GM06990 (cell line): ENCODE data around the gene TRAK1.

Experiments
- DNase-seq: peaks from one replicate; pipeline ENCODE4 v3.0.0-alpha.2; 2011; ENCODE audit not compliant: insufficient read length; ENCODE audit errors: extremely low read depth
- H3K27me3 ChIP-seq: replicated peaks from 2 replicates; pipeline ENCODE4 v1.6.0; 2011; ENCODE audit warnings: low read length; ENCODE audit not compliant: control insufficient read depth, insufficient read depth
- H3K36me3 ChIP-seq: 2 replicates; pipeline ENCODE4 v1.5.1; 2011; ENCODE audit warnings: low read length; ENCODE audit not compliant: control insufficient read depth, insufficient read depth
- H3K4me3 ChIP-seq: replicated peaks from 2 replicates; pipeline ENCODE4 v1.5.1; 2011; ENCODE audit warnings: low read depth, mild to moderate bottlenecking, control low read depth, low read length
- CTCF ChIP-seq: IDR thresholded peaks from 2 replicates; pipeline ENCODE4 v1.5.1; 2011; ENCODE audit warnings: low read length, control low read depth, mild to moderate bottlenecking, inconsistent platforms; ENCODE audit not compliant: insufficient read depth, poor library complexity, severe bottlenecking

TRAK1 gene

GRCh38 chr3:42264399-42265058 is 173.4 kb downstream of the TRAK1 start:
- peaks cover 1% of the 10 kb centered on the region; the same call in 1 of the 2 replicates for H3K27me3 ChIP-seq
- H3K4me3 ChIP-seq = no peak overlapping the region
- H3K36me3 ChIP-seq = no peaks in the 10 kb centered on the region
- no peak for DNase-seq
- no peak for TF ChIP-seq CTCF

DNA sequence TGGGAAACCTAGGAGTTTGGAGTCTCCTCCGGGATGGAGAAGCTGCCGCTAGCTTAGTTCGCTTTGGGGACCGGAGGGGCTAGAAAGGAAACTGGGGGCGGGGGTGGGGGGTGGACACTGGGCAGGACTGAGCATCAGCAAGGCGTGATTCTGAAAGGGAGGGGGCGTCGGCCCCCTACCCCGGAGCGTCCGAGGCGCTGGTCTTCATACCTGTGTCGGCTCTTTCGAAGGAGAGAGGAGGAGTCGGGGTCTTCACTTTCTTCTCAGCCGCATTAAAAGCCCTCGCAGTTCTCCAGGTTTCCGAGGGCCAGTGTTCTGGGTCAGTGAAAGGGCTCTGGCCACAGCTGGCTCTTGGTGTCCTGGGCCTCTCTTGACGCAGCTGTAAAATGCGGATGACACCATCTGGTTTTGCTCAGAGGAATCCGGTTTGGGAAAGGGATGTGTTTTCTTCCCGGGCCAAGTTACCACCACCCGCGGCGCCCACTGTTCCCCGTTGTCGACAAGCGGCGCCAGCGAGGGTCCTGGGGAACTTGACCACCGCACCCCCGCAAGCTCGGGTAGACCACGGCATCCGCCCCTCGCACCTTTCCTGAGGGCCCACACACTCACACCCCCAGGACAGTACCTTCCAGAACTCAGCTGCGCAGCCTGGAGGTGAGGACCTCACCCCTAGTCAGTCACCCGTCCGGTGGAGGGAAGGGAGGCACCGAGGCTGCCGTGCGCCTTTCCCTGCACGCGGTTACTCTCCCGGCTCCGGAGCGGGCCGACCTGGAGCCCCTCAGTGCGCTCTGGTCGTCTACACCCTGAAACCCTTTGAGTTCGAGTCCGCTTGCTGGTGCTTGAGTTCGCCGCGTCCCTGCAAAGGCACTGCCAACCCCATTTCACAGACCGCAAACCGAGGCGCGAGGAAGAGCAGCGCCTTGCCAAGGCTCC is 174.2 kb downstream of the TRAK1 start:
- H3K27me3 ChIP-seq = peaks cover 1% of the 10 kb centered on the region; the same call in 1 of the 2 replicates
- TF ChIP-seq CTCF = no peak
- H3K36me3 ChIP-seq = no peaks in the 10 kb centered on the region
- H3K4me3 ChIP-seq = no peak overlapping the region
- DNase-seq = no peak

GRCh38 chr3:42266085-42266484 is 174.9 kb downstream of the TRAK1 start, which contains the start of gene CCK:
Gene CCK (minus strand): TSS chr3:42266185. CDS start chr3:42263630, 2,555 bp downstream.
- Histone ChIP-seq H3K27me3 (peaks cover 1% of the 10 kb centered on the region; the same call in 1 of the 2 replicates), H3K36me3 (no peaks in the 10 kb centered on the region), H3K4me3 (no peak within 1 kb of the TSS)
- TF ChIP-seq CTCF = no peak
- no peak for DNase-seq

DNA sequence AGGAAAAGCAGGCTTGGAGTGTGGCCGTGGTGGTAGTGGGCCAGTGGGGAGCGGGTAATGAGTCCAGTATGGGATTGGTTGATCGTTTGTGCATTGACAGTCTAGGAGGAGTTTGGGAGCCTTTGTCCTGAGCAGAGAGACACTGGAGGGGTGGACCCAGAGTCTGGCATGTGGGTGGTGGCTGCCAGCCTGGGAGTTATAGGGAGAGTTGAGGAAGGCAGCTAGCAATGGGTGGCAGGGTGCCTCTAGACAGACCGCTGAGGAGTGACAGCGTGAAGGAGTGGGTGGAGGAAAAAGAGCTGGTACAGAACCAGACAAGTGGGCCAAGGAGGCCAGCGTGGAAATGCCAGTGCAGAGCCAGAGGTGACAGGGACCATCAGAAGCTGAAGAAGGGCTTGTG is 176.7 kb downstream of the TRAK1 start:
- no peak for TF ChIP-seq CTCF
- Histone ChIP-seq H3K4me3 (no peak overlapping the region), H3K36me3 (no peaks in the 10 kb centered on the region), H3K27me3 (peaks cover 1% of the 10 kb centered on the region; the same call in 1 of the 2 replicates)
- DNase-seq = no peak

DNA sequence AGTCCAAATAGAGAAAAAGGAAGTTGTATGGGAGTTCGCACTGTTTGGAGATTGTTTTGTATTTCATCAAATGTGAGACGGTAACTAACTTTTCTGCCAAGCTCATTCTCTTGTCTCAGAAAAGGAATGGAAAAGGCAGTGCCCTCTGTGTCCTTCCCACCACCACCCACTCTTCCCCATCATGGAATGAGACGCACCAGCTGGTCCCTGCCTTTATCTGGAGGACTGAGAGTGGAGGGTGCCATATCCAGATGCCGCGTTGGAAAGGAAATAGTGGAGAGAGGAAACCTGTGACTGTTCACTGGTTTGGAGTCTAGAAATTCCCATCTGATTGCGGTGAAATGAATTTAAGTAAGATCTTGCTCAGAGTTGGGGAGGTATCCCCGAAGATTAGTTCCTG is 178.5 kb downstream of the TRAK1 start:
- DNase-seq = no peak
- Histone ChIP-seq H3K36me3 (no peaks in the 10 kb centered on the region), H3K27me3 (no peaks in the 10 kb centered on the region), H3K4me3 (no peak overlapping the region)
- TF ChIP-seq CTCF = no peak
